Measurements from ENCODE around the gene PTPRS. TPM values are rescaled to one million over a fixed set of nuclear protein-coding genes. Genes with fewer than 3 reads are reported as not detected.

PTPRS gene
- total and polyA plus RNA-seq, 2 of the 8 experiments (the other 6 are each of a cell fraction or from before 2014, with no cell fraction given), result 96.8 to 223 TPM

GRCh38 chr19:5343848-5344247, 3.2 kb upstream of the PTPRS start (continued):
- TF ChIP-seq JUN (IDR thresholded peaks at IDR 0.05; ENCODE audit: low read depth, low read length) (no peak), SIN3A (conservative IDR thresholded peaks at IDR 0.05 in 1 of 2, IDR thresholded peaks at IDR 0.05 in 1 of 2; ENCODE audit: low read depth in 1 of 2, low read length in 2 of 2) (no peak), E2F6 (IDR thresholded peaks at IDR 0.05) (no peak), KDM5A (IDR thresholded peaks at IDR 0.05; ENCODE audit: low read length) (no peak), ATF2 (IDR thresholded peaks at IDR 0.05; ENCODE audit: low read length) (no peak), HDAC2 (IDR thresholded peaks at IDR 0.05; ENCODE audit: borderline replicate concordance in 1 of 2, low read depth in 2 of 2, low read length in 2 of 2) (no peak)

Measured in H1 (cell line).